A549 (cell line): Measurements from ENCODE around the gene HMGCL. TPM values are rescaled to one million over a fixed set of nuclear protein-coding genes. Genes with fewer than 3 reads are reported as not detected.

Source experiments
- ATAC-seq, 2 experiments: fragments of 200-7000 bp in 1 of 2; fragments of >200 bp in 1 of 2; cut with Nextera tagmentation in 1 of 2; cut with Tn5 transposase in 1 of 2; 3 replicates each; pipeline versions ENCODE4 v1.8.0 to v1.9.1; 2018 to 2020; ENCODE audit warnings: mild to moderate bottlenecking in 1 of 2, moderate library complexity in 1 of 2
- CTCF ChIA-PET: fragments of 300-600 bp; sonication (Branson Sonifier 250); formaldehyde crosslinking; extraction: SDS; loops from one replicate; lab custom pipeline; 2021; ENCODE audit warnings: antibody characterized with exemption, inconsistent platforms; lab: Yijun Ruan, JAX
- POLR2A ChIA-PET: fragments of 350-600 bp; formaldehyde crosslinking; extraction: SDS; loops from one replicate; lab custom pipeline; 2021; ENCODE audit warnings: antibody characterized with exemption, inconsistent platforms; lab: Yijun Ruan, JAX
- DNase-seq, 2 experiments: peaks; one replicate each; pipeline versions ENCODE4 v3.0.0 to v3.0.0-alpha.2; 2011 to 2016; ENCODE audit warnings: low read depth in 1 of 2, low spot score in 1 of 2
- FAIRE-seq: peaks from 2 replicates; lab custom pipeline; 2011; peaks lifted over from hg19 to GRCh38; lab: Jason Lieb, UNC
- H3K27ac ChIP-seq, 2 experiments: fragments of >200 bp; sonication (Bioruptor Twin); formaldehyde crosslinking; 3 replicates each; pipeline ENCODE4 v1.5.1; 2016 to 2017
- H3K4me1 ChIP-seq: fragments of >200 bp; sonication (Bioruptor Twin); formaldehyde crosslinking; 3 replicates; pipeline ENCODE4 v1.6.1; 2016
- H3K4me2 ChIP-seq: fragments of >200 bp; sonication (Bioruptor Twin); formaldehyde crosslinking; 3 replicates; pipeline ENCODE4 v1.6.1; 2016
- H3K4me3 ChIP-seq: fragments of >200 bp; sonication (Bioruptor Twin); formaldehyde crosslinking; 3 replicates; pipeline ENCODE4 v1.5.1; 2016
- H3K9me3 ChIP-seq: fragments of >200 bp; sonication (Bioruptor Twin); formaldehyde crosslinking; 3 replicates; pipeline ENCODE4 v1.6.1; 2016
- CBX2 ChIP-seq: fragments of 200-600 bp; sonication (generic); IDR thresholded peaks from 2 replicates; pipeline ENCODE4 v1.6.1; 2016; ENCODE audit warnings: low read depth, mild to moderate bottlenecking, borderline replicate concordance
- CBX8 ChIP-seq: fragments of 200-600 bp; sonication (generic); IDR thresholded peaks from 2 replicates; pipeline ENCODE4 v1.6.1; 2016
- CHD4 ChIP-seq: fragments of 200-600 bp; sonication (generic); IDR thresholded peaks from 2 replicates; pipeline ENCODE4 v1.6.1; 2016; ENCODE audit warnings: antibody characterized with exemption, mild to moderate bottlenecking, borderline replicate concordance
- EHF ChIP-seq: fragments of 250-450 bp; sonication (Bioruptor Pico); IDR thresholded peaks from 2 replicates; pipeline ENCODE4 v1.5.0; 2020; ENCODE audit warnings: mild to moderate bottlenecking
- EHMT2 ChIP-seq: fragments of 200-600 bp; sonication (generic); IDR thresholded peaks from 2 replicates; pipeline ENCODE4 v1.6.1; 2016; ENCODE audit warnings: antibody characterized with exemption, low read depth, mild to moderate bottlenecking, moderate library complexity
- FOSB ChIP-seq: fragments of 250-450 bp; sonication (Bioruptor Pico); IDR thresholded peaks from 2 replicates; pipeline ENCODE4 v1.5.0; 2020; ENCODE audit warnings: mild to moderate bottlenecking, moderate library complexity
- HDAC2 ChIP-seq: fragments of 200-600 bp; sonication (generic); IDR thresholded peaks from 2 replicates; pipeline ENCODE4 v1.6.1; 2016
- HEYL ChIP-seq: fragments of 250-450 bp; sonication (Bioruptor Pico); IDR thresholded peaks from 2 replicates; pipeline ENCODE4 v1.8.0; 2021; ENCODE audit warnings: mild to moderate bottlenecking, moderate library complexity
- HOXB13 ChIP-seq: fragments of 250-450 bp; sonication (Bioruptor Pico); IDR thresholded peaks from 2 replicates; pipeline ENCODE4 v1.5.0; 2020; ENCODE audit warnings: low read depth, mild to moderate bottlenecking, moderate library complexity
- JUN ChIP-seq, 2 experiments: fragments of >200 bp; sonication (Bioruptor Twin); formaldehyde crosslinking; IDR thresholded peaks; 2 replicates in 1 of 2; 3 replicates in 1 of 2; pipeline ENCODE4 v1.6.1; 2016 to 2017
- MAFK ChIP-seq: fragments of 450-650 bp; IDR thresholded peaks from 2 replicates; pipeline ENCODE4 v1.6.1; 2014; ENCODE audit not compliant: partially characterized antibody
- MAZ ChIP-seq: fragments of 150-350 bp; IDR thresholded peaks from 2 replicates; pipeline ENCODE4 v1.6.1; 2014; ENCODE audit warnings: antibody characterized with exemption, low read depth, low read length, borderline replicate concordance
- NR3C1 ChIP-seq: fragments of >200 bp; sonication (Bioruptor Twin); formaldehyde crosslinking; IDR thresholded peaks from 3 replicates; pipeline ENCODE4 v1.6.1; 2017
- PHF8 ChIP-seq: fragments of 200-600 bp; sonication (generic); IDR thresholded peaks from 2 replicates; pipeline ENCODE4 v1.6.1; 2016; ENCODE audit warnings: low read depth, mild to moderate bottlenecking, antibody characterized with exemption, moderate library complexity, borderline replicate concordance
- POLR2A ChIP-seq: IDR thresholded peaks from 2 replicates; pipeline ENCODE4 v1.6.1; 2012; ENCODE audit warnings: mild to moderate bottlenecking, low read length
- ZC3H11A ChIP-seq: fragments of 450-650 bp; IDR thresholded peaks from 2 replicates; pipeline ENCODE4 v1.6.1; 2014; ENCODE audit warnings: antibody characterized with exemption, mild to moderate bottlenecking
- ZFP36 ChIP-seq: fragments of 450-650 bp; IDR thresholded peaks from 2 replicates; pipeline ENCODE4 v1.6.1; 2014; ENCODE audit warnings: borderline replicate concordance; ENCODE audit not compliant: partially characterized antibody
- WGBS: methylation state at CpG from one replicate; pipeline ENCODE4 v1.1.6; 2017; ENCODE audit errors: missing lambda C conversion rate; 5-methylcytosine and 5-hydroxymethylcytosine counted together
- polyA plus RNA-seq, 4 experiments: library from polyadenylated mRNA; depleted of rRNA in 3 of 4; stranded (reverse); fragments of >200 nt; fragmentation: RNase III in 1 of 4; extraction: RNeasy Plus Mini Kit Qiagen cat#74134 plus additional on column Dnase treatment in 1 of 4; gene quantifications; 2 replicates in 3 of 4; 3 replicates in 1 of 4; pipeline ENCODE4 v1.2.3, GENCODE V29; 2011 to 2017
- TF ChIP-seq, protein P1 (sequence below): fragments of 250-450 bp; sonication (Bioruptor Pico); IDR thresholded peaks from 2 replicates; pipeline ENCODE4 v1.5.0; 2020; ENCODE audit warnings: low read depth, mild to moderate bottlenecking, moderate library complexity
- TF ChIP-seq, protein P2 (sequence below): fragments of >200 bp; sonication (Bioruptor Twin); formaldehyde crosslinking; IDR thresholded peaks from 3 replicates; pipeline ENCODE4 v1.6.1; 2016
- TF ChIP-seq, protein P3 (sequence below): fragments of 450-650 bp; IDR thresholded peaks from 2 replicates; pipeline ENCODE4 v1.6.1; 2014; ENCODE audit warnings: antibody characterized with exemption

HMGCL gene
- polyA plus RNA-seq, 2 of the 4 experiments (the other 2 are of a cell fraction) = 11.5 to 18.0 TPM

DNA sequence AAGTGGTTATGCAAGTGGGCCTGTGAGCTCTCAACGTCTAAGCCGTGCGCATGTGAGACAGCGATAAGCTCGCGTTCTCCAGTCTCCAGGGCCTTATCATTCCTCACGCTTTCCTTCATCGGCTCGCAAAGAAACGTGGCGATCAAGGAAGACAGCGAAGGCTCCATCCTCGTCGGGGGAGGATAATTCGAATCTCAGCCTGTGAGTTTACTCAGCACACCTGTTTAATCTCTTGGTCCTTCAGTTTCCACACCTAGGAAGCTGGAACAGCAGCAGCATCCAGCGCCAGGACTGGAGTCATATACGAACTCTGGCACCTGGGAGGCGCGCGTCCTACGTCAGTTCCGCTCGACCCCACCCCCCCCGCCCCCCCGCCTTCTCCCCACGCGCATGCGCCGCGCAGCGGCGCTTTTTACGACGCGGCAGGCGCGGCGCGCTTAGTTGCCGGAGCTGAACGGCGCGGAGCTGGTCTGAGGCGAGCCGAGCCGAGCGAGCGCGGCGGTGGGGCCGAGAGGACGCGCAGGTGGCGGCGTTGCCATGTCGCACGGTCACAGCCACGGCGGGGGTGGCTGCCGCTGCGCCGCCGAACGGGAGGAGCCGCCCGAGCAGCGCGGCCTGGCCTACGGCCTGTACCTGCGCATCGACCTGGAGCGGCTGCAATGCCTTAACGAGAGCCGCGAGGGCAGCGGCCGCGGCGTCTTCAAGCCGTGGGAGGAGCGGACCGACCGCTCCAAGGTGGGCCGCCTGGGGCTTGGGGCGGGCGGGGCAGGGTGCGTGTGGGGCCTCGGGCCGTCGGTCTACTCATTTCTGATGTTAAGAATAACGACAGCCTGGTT lies 47.0 kb downstream of the HMGCL start, which contains the start of gene PITHD1 (continued):
- TF ChIP-seq, protein P1, sequence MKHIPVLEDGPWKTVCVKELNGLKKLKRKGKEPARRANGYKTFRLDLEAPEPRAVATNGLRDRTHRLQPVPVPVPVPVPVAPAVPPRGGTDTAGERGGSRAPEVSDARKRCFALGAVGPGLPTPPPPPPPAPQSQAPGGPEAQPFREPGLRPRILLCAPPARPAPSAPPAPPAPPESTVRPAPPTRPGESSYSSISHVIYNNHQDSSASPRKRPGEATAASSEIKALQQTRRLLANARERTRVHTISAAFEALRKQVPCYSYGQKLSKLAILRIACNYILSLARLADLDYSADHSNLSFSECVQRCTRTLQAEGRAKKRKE = no peak
- TF ChIP-seq, protein P2, sequence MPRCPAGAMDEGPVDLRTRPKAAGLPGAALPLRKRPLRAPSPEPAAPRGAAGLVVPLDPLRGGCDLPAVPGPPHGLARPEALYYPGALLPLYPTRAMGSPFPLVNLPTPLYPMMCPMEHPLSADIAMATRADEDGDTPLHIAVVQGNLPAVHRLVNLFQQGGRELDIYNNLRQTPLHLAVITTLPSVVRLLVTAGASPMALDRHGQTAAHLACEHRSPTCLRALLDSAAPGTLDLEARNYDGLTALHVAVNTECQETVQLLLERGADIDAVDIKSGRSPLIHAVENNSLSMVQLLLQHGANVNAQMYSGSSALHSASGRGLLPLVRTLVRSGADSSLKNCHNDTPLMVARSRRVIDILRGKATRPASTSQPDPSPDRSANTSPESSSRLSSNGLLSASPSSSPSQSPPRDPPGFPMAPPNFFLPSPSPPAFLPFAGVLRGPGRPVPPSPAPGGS = peak; percentile 67; the same call in 2 of the 3 replicates
- peak; percentile 60 to 85; a peak in 4 of 5 replicates for TF ChIP-seq JUN (IDR thresholded peaks at IDR 0.05)

DNA sequence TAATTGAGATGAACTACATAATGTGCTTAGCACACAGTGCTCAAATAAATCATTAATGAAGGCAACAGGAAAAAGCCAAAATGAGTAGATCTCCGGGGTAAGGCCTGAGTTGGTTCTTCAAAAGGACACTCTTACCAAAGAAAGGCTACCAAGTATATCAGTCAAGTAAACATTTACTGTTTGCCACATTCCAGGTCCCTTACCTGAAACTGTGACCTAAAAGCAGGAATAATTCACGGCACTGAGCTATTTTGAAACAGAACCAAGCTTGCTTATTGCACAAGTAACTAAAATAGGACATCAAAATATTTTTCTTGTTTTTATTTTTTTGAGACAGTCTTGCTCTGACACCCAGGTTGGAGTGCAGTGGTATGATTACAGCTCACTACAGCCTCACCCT lies 49.0 kb downstream of the HMGCL start:
- ChIA-PET CTCF (interaction anchor here (1.1 to 2.1 kb wide), 2 partner anchors 10 to 243 kb away, joined by 3 to 8 read pairs; no protein-coding TSS in a partner anchor), POLR2A (no interaction called here)
- no peak overlapping the region for H3K4me3 ChIP-seq
- 82% methylated on average over 2 of the region's 2 CpGs for WGBS
- no peak for FAIRE-seq
- ATAC-seq = no peak
- H3K4me1 ChIP-seq = peaks cover 22% of the 10 kb centered on the region
- TF ChIP-seq CBX8 = no peak
- no peak for TF ChIP-seq CBX2
- TF ChIP-seq ZFP36 = no peak
- TF ChIP-seq PHF8 = no peak
- TF ChIP-seq, protein P1 = no peak
- no peak for TF ChIP-seq HDAC2
- TF ChIP-seq HOXB13 (CRISPR knock-in tag) = no peak
- TF ChIP-seq EHMT2 = no peak
- TF ChIP-seq NR3C1 = no peak
- no peak for TF ChIP-seq CHD4
- H3K27ac ChIP-seq = no peak overlapping the region
- no peaks in the 10 kb centered on the region for H3K9me3 ChIP-seq
- no peak for DNase-seq
- no peak overlapping the region for H3K4me2 ChIP-seq

DNA sequence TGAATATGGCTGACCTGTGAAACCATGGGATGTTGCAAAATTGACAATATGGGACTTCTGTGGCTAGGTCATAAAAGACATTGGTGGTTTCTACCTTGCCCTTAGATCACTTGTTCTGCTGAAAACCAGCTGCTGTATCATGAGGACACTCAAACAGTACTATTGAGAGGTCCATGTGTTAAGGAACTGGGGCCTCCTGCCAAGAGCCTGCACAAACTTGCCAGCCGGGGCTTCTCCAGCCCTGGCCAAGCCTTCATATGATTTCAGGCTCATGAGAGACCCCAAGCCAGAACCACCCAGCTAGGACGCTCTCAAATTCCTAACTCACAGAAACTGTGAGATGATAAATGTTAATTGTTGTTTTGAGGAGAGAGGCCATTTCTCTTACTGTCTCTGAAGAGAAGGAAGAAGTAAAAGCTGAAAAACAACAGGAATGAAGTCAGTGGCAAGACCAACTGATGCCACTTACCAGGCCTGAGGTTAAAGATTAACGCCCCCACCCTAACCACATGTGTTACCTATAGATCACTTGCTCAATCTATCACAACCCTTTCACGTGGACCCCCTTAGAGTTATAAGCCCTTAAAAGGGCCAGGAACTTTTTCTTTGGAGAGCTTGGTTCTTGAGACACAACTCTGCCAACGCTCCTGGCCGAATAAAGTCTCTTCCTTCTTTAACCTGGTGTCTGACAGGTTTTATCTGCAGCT lies 50.9 kb downstream of the HMGCL start:
- FAIRE-seq = no peak
- WGBS = 80% methylated on average over 6 of the region's 6 CpGs
- TF ChIP-seq, protein P3, sequence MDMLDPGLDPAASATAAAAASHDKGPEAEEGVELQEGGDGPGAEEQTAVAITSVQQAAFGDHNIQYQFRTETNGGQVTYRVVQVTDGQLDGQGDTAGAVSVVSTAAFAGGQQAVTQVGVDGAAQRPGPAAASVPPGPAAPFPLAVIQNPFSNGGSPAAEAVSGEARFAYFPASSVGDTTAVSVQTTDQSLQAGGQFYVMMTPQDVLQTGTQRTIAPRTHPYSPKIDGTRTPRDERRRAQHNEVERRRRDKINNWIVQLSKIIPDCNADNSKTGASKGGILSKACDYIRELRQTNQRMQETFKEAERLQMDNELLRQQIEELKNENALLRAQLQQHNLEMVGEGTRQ = no peak
- no peak for TF ChIP-seq ZC3H11A
- no peak for TF ChIP-seq EHF (CRISPR knock-in tag)
- no peak for TF ChIP-seq POLR2A
- no peak for TF ChIP-seq FOSB (CRISPR knock-in tag)
- TF ChIP-seq NR3C1 = no peak
- TF ChIP-seq MAFK = no peak
- no peak for TF ChIP-seq HEYL (CRISPR knock-in tag)
- no peak for TF ChIP-seq MAZ
- no peak for TF ChIP-seq JUN (IDR thresholded peaks at IDR 0.05)
- no peak for TF ChIP-seq ZFP36
- no peak for TF ChIP-seq EHMT2
- TF ChIP-seq, all 56 proteins: peak for 0
- ChIA-PET CTCF (interaction anchor here (1.9 to 2.1 kb wide), 2 partner anchors 9 to 143 kb away, joined by 7 to 8 read pairs; no protein-coding TSS in a partner anchor), POLR2A (no interaction called here)
- H3K9me3 ChIP-seq = no peaks in the 10 kb centered on the region
- no peak overlapping the region for H3K27ac ChIP-seq
- no peak overlapping the region for H3K4me3 ChIP-seq
- H3K4me2 ChIP-seq = no peak overlapping the region
- H3K4me1 ChIP-seq = peaks cover 12% of the 10 kb centered on the region
- DNase-seq = no peak
- ATAC-seq = no peak
